MCF 10A (cell line): Measurements from ENCODE around the gene EHBP1. TPM values are rescaled to one million over a fixed set of nuclear protein-coding genes. Genes with fewer than 3 reads are reported as not detected.

ENCODE experiments used
- BruUV-seq: library from RNA; stranded (reverse); fragments of 400-500 nt; replicated peaks from 2 replicates; lab custom pipeline; 2021; lab: Mats Ljungman, UMichigan
- CTCF ChIA-PET: fragments of 300-600 bp; sonication (Branson Sonifier 250); formaldehyde crosslinking; extraction: SDS; loops from one replicate; lab custom pipeline; 2021; ENCODE audit warnings: antibody characterized with exemption, inconsistent platforms; lab: Yijun Ruan, JAX
- POLR2A ChIA-PET: fragments of 300-600, 350-650 bp; sonication (Branson Sonifier 250); formaldehyde crosslinking; extraction: SDS; loops from one replicate; lab custom pipeline; 2020; ENCODE audit warnings: antibody characterized with exemption, inconsistent platforms; lab: Yijun Ruan, JAX
- DNase-seq: peaks from one replicate; pipeline ENCODE4 v3.0.0-alpha.2; 2018; ENCODE audit not compliant: unreplicated experiment
- H3K27ac Mint-ChIP-seq: one replicate; pipeline ENCODE4 v1.8.0; 2022; ENCODE audit warnings: mild to moderate bottlenecking, low read depth, mixed read lengths; ENCODE audit not compliant: unreplicated experiment
- H3K27me3 Mint-ChIP-seq: one replicate; pipeline ENCODE4 v1.8.0; 2022; ENCODE audit warnings: mixed read lengths; ENCODE audit not compliant: insufficient read depth, unreplicated experiment
- H3K36me3 Mint-ChIP-seq: one replicate; pipeline ENCODE4 v1.8.0; 2022; ENCODE audit warnings: mild to moderate bottlenecking, moderate library complexity, mixed read lengths; ENCODE audit not compliant: insufficient read depth, unreplicated experiment
- H3K4me1 Mint-ChIP-seq: one replicate; pipeline ENCODE4 v1.8.0; 2022; ENCODE audit warnings: mixed read lengths; ENCODE audit not compliant: insufficient read depth, unreplicated experiment
- H3K4me3 Mint-ChIP-seq: one replicate; pipeline ENCODE4 v1.8.0; 2022; ENCODE audit warnings: mild to moderate bottlenecking, moderate library complexity, mixed read lengths; ENCODE audit not compliant: unreplicated experiment
- H3K9me3 Mint-ChIP-seq: one replicate; pipeline ENCODE4 v1.8.0; 2022; ENCODE audit warnings: mixed read lengths; ENCODE audit not compliant: unreplicated experiment
- CTCF ChIP-seq: fragments of 200-600 bp; IDR thresholded peaks from one replicate; pipeline ENCODE4 v1.8.0; 2022; ENCODE audit warnings: antibody characterized with exemption, mild to moderate bottlenecking; ENCODE audit not compliant: unreplicated experiment
- intact Hi-C: fragments of 100-400 bp; cut with micrococcal nuclease; formaldehyde crosslinking; loops from 2 replicates; pipeline ENCODE4 v1.14.1; 2022
- total RNA-seq: library from RNA; stranded (reverse); gene quantifications from 2 replicates; pipeline ENCODE4 v1.2.3, GENCODE V29; 2022

Gene EHBP1
- total RNA-seq, 1 experiment from 2014 or later, result 81.2 TPM

GRCh38 chr2:63092401-63092800 is 386.9 kb downstream of the EHBP1 start:
- Mint-ChIP-seq H3K4me3 (no peak overlapping the region), H3K36me3 (no peaks in the 10 kb centered on the region), H3K27ac (no peak overlapping the region), H3K4me1 (no peaks in the 10 kb centered on the region), H3K9me3 (no peaks in the 10 kb centered on the region), H3K27me3 (no peaks in the 10 kb centered on the region)
- intact Hi-C loops, result no loop called here
- no peak for TF ChIP-seq CTCF
- no TSS peak for BruUV-seq
- DNase-seq, result no peak
- ChIA-PET POLR2A (no interaction called here), CTCF (interaction anchor here (0.6 kb wide), 1 partner anchor 28 kb away, joined by 3 read pairs; no protein-coding TSS in a partner anchor)

- Mint-ChIP-seq H3K9me3 (no peaks in the 10 kb centered on the region), H3K27me3 (no peaks in the 10 kb centered on the region), H3K36me3 (no peaks in the 10 kb centered on the region), H3K4me3 (no peak overlapping the region), H3K4me1 (no peaks in the 10 kb centered on the region), H3K27ac (no peak overlapping the region)
- intact Hi-C loops, result no loop called here
- DNase-seq, result no peak
- CTCF ChIA-PET, result interaction anchor here (0.7 kb wide), 1 partner anchor 37 kb away, joined by 3 read pairs; no protein-coding TSS in a partner anchor
- TF ChIP-seq CTCF, result no peak
- no TSS peak for BruUV-seq
- POLR2A ChIA-PET, result no interaction called here
These were observed 387.3 kb downstream of the EHBP1 start for GRCh38 chr2:63092857-63093256.

- POLR2A ChIA-PET, result no interaction called here
- no peaks in the 10 kb centered on the region for H3K4me1 Mint-ChIP-seq
- H3K36me3 Mint-ChIP-seq, result no peaks in the 10 kb centered on the region
- H3K27ac Mint-ChIP-seq, result no peak overlapping the region
- intact Hi-C loops, result no loop called here
- no peak overlapping the region for H3K4me3 Mint-ChIP-seq
- CTCF ChIA-PET, result interaction anchor here (0.7 kb wide), 1 partner anchor 37 kb away, joined by 3 read pairs; no protein-coding TSS in a partner anchor
- BruUV-seq, result no TSS peak
- no peak for DNase-seq
- TF ChIP-seq CTCF, result no peak
- no peaks in the 10 kb centered on the region for H3K27me3 Mint-ChIP-seq
- no peaks in the 10 kb centered on the region for H3K9me3 Mint-ChIP-seq
These were observed 388.0 kb downstream of the EHBP1 start for GRCh38 chr2:63093502-63093901.

Other genes with a start within 250 kb of the EHBP1 start
- gene TMEM17, start 199.5 kb upstream of the EHBP1 start, total RNA-seq, result 2.6 and 3.1 TPM in 2 replicates